Subcutaneous abdominal adipose tissue (tissue), 5 donors: Measurements from ENCODE around the gene CCDC188.

Source experiments
- H3K27ac ChIP-seq: one replicate; pipeline ENCODE4 v1.7.0; 2013; ENCODE audit warnings: low read depth, mild to moderate bottlenecking, inconsistent platforms, low read length, moderate library complexity
- H3K27me3 ChIP-seq, 5 donors: one replicate each; pipeline ENCODE4 v1.7.0; 2013; ENCODE audit warnings: low read length in 5 of 5, inconsistent platforms in 1 of 5; ENCODE audit not compliant: control insufficient read depth in 5 of 5, insufficient read depth in 4 of 5
- H3K36me3 ChIP-seq, 5 donors: one replicate each; pipeline ENCODE4 v1.7.0; 2013; ENCODE audit warnings: low read length in 5 of 5; ENCODE audit not compliant: control insufficient read depth in 5 of 5, insufficient read depth in 5 of 5
- H3K4me1 ChIP-seq, 5 donors: one replicate each; pipeline ENCODE4 v1.7.0; 2013; ENCODE audit warnings: low read length in 5 of 5, mild to moderate bottlenecking in 3 of 5, moderate library complexity in 1 of 5; ENCODE audit not compliant: control insufficient read depth in 5 of 5, insufficient read depth in 5 of 5
- H3K4me3 ChIP-seq, 5 donors: one replicate each; pipeline ENCODE4 v1.7.0; 2013; ENCODE audit warnings: low read length in 5 of 5, low read depth in 1 of 5
- H3K9ac ChIP-seq, 5 donors: one replicate each; pipeline ENCODE4 v1.7.0; 2013; ENCODE audit warnings: low read length in 5 of 5, mild to moderate bottlenecking in 4 of 5, moderate library complexity in 3 of 5
- H3K9me3 ChIP-seq, 5 donors: one replicate each; pipeline ENCODE4 v1.7.0; 2013; ENCODE audit warnings: low read length in 5 of 5; ENCODE audit not compliant: control insufficient read depth in 5 of 5
- donor health status: healthy.
- donor health status: healthy.
- donor health status: healthy.
- donor health status: healthy.
- donor health status: healthy.

The CCDC188 gene

GRCh38 chr22:20121856-20122415, 28.9 kb downstream of the CCDC188 start:
- H3K9ac ChIP-seq = no peak overlapping the region
- peaks cover 2 to 27% (median 17%) of the 10 kb centered on the region in 5 donors for H3K4me1 ChIP-seq
- peaks cover 0 to 63% (median 58%) of the 10 kb centered on the region in 5 donors for H3K36me3 ChIP-seq

GRCh38 chr22:20118300-20119020, 32.4 kb downstream of the CCDC188 start:
- H3K4me1 ChIP-seq = peaks cover 2 to 42% (median 37%) of the 10 kb centered on the region in 5 donors
- peak overlapping the region; percentile 66 to 92 (median 81) for H3K4me3 ChIP-seq
- no peaks in the 10 kb centered on the region for H3K9me3 ChIP-seq
- peaks cover 0 to 54% (median 47%) of the 10 kb centered on the region in 5 donors for H3K36me3 ChIP-seq
- peak overlapping the region in 4 of 5 donors; percentile 85 to 89 (median 86) for H3K9ac ChIP-seq
- peak overlapping the region; percentile 67 for H3K27ac ChIP-seq
- H3K27me3 ChIP-seq = no peaks in the 10 kb centered on the region

More at GRCh38 chr22:20121856-20122415, 28.9 kb downstream of the CCDC188 start:
- Histone ChIP-seq H3K4me3 (no peak overlapping the region), H3K27ac (no peak overlapping the region), H3K27me3 (no peaks in the 10 kb centered on the region), H3K9me3 (no peaks in the 10 kb centered on the region)

DNA sequence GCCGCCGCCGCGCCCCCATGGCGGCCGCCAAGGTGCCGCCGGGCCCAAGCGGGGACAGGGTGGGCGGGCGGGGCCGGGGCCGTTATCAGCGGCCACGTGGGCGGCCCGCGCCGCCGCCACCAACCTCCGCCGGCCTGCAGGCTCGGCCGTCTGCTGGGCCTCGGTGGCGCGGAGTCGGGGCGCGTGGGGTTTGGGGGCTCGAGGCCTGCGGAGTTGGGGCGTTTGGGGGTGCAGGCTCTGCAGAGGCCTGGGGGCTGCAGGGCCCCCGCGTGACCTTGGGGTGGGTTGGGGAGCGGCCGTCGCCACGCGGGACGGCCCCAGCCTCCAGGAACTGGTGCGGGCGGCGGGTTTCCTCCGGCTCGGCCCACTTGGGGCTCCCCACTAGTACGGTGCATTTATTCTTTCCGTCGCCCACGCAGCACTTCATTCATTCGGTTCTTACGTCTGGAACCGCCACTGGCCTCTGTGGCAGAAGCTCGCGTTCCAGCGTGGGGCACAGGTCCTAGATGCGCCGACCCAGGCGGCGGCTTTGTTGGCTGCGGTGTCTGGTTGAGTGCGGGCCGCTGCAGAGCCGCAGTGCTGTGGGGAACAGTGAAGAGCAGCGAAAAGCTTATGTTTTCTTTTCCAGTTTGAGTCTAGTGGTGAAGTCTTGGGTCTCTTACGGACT, 33.1 kb downstream of the CCDC188 start:
- H3K9me3 ChIP-seq = no peaks in the 10 kb centered on the region
- peak overlapping the region in 4 of 5 donors; percentile 85 to 89 (median 86) for H3K9ac ChIP-seq

DNA sequence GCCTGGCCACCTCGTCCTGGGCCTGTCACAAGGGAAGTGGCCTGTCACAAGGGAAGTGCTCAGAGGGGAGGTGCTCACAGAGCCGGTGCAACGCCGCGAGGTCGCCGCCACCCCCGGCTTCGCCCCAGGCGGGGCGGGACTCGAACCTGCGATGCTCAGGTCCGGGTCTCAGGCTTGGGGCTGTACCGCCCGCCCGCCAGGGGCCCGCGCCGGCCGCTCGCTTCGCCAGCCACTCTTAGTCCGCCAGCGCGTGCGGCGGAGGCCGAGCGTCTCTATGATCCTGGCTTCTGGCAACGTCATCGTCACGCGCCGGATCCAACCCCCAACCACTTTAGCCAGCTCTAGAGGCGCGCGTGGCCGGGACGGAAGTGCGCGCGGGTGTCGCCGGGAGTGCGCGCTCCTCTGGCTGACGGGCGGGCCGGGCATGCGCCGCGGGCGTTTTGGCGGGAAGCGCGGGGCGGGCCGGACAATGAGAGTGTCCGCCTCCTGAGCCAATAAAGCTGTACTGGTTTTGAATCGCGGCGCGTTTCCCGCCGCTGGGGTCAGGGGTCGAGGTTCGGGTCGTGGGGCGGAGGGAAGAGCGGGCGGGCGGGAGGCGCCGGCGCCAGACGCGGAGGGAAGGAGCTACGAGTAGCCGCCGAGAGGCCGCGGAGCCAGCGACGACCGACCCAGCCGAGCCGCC, 33.8 kb downstream of the CCDC188 start, which contains the start of gene TRMT2A:
Gene TRMT2A, minus strand, starts transcription at position 276 of the 682 bp plus-strand sequence. CDS start 320 bp downstream, outside the sequence.
- H3K4me3 ChIP-seq = peak within 1 kb of the TSS; percentile 66 to 92 (median 87)
- H3K4me1 ChIP-seq = peaks cover 2 to 42% (median 38%) of the 10 kb centered on the region in 5 donors
- H3K36me3 ChIP-seq = peaks cover 0 to 63% (median 54%) of the 10 kb centered on the region in 5 donors
- peak within 1 kb of the TSS; percentile 56 to 94 (median 90) for H3K9ac ChIP-seq
- no peaks in the 10 kb centered on the region for H3K27me3 ChIP-seq
- H3K27ac ChIP-seq = peak within 1 kb of the TSS; percentile 78
- no peaks in the 10 kb centered on the region for H3K9me3 ChIP-seq

More for the DNA sequence above, 33.1 kb downstream of the CCDC188 start:
- H3K4me3 ChIP-seq = peak overlapping the region; percentile 66 to 92 (median 81)
- H3K27me3 ChIP-seq = no peaks in the 10 kb centered on the region
- peaks cover 2 to 42% (median 37%) of the 10 kb centered on the region in 5 donors for H3K4me1 ChIP-seq
- H3K36me3 ChIP-seq = peaks cover 0 to 60% (median 52%) of the 10 kb centered on the region in 5 donors
- H3K27ac ChIP-seq = peak overlapping the region; percentile 67

GRCh38 chr22:20116376-20116950, 34.4 kb downstream of the CCDC188 start:
- Histone ChIP-seq H3K9ac (peak overlapping the region; percentile 56 to 94 (median 90)), H3K36me3 (peaks cover 0 to 62% (median 53%) of the 10 kb centered on the region in 5 donors), H3K27ac (peak overlapping the region; percentile 78), H3K4me3 (peak overlapping the region; percentile 59 to 92 (median 87)), H3K9me3 (no peaks in the 10 kb centered on the region), H3K4me1 (peaks cover 2 to 42% (median 38%) of the 10 kb centered on the region in 5 donors), H3K27me3 (no peaks in the 10 kb centered on the region)

- Histone ChIP-seq H3K27me3 (no peaks in the 10 kb centered on the region), H3K4me3 (peak within 1 kb of the TSS; percentile 59 to 92 (median 87)), H3K36me3 (peaks cover 0 to 66% (median 58%) of the 10 kb centered on the region in 5 donors), H3K9me3 (no peaks in the 10 kb centered on the region), H3K27ac (peak within 1 kb of the TSS; percentile 78), H3K9ac (peak within 1 kb of the TSS; percentile 56 to 94 (median 90)), H3K4me1 (peaks cover 2 to 42% (median 38%) of the 10 kb centered on the region in 5 donors)
These were observed 35.0 kb downstream of the CCDC188 start, which contains the start of gene RANBP1 for GRCh38 chr22:20115691-20116375. Gene RANBP1, plus strand, starts transcription at chr22:20116104. Its CDS starts 81 bp downstream, at chr22:20116185.

DNA sequence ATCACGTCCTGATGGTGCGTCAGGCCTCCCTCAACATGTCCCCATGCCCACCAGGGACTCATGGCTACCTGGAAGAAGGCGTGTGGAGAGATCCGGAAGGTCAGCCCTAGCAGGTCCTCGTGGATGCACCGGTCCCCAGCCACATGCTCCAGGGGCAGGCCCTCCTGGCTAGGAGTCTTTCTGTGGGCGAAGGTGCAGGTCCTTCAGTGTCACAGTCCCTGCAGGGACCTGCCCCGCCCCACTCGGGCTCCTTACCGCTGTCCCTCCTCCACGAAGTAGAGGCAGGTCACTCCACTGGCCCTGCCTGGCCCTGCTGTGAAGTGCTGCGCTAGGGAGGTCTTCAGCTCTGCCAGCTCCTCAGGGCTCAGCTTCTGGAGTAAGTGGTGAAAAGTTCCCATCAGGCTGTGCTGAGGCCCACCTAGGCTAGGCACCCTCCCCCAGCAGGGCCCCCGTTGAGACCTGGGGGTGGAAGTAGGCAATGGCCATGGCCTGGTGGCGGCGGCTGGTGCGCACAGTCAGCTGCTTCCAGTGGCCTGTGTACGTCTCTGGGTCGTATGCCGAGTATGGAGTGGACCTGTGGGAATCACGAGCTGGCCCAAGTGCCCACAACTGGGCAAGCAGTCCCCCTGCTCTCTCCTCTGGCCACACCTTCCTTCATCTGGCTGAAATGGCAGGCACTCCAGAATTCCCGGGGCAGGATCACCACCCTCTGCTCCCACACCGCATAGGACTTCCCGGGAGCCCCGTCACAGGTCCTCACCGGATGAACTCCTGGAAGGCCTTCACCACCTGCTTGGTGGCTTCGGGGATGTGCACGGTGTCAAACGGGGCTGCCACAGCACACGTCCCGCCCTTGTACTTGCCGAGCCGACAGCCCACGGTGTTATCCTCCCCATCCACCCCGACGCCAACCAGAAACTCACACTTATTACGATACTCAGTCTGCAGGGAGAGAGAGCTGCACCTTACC, 36.1 kb downstream of the CCDC188 start:
- Histone ChIP-seq H3K9ac (peak overlapping the region in 1 of 5 donors; percentile 90), H3K9me3 (no peaks in the 10 kb centered on the region), H3K27me3 (no peaks in the 10 kb centered on the region), H3K36me3 (peaks cover 0 to 66% (median 60%) of the 10 kb centered on the region in 5 donors), H3K4me3 (no peak overlapping the region), H3K4me1 (peaks cover 2 to 41% (median 32%) of the 10 kb centered on the region in 5 donors), H3K27ac (no peak overlapping the region)

DNA sequence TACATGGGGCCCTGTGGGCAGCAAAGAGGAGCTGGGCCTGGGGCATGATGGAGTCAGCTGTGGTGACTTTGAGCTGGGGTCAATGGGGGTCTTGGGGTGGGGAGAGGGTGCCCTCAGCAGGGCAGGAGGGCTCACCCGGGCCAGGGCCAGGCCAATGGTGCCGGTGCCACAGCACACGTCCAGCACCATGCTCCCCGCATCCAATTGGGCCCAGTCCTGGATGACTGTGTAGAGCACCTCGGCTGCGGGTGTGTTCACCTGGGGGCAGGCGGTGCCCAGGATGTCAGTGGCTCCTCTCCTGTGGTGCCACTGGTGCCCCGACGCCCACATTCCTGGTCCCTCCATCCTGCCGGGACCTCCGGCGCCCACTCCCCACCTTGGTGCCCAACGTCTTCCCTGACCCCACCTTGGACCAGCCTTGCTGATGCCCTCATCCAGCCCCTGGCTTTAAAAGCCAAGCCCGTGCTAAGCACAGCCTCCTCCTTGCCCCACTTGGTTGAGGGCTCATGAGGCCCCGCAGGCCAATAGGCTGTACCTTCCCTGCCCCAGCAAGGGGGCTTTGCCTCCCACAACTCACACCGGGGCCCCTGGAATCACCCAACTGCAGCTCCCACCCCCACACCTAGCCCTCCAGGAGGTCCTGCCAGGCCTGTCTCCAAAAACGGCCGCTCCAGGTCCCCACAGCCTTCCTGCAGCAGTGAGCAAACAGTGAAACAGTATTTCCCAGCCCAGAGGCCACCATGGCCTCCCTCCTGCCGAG, 37.1 kb downstream of the CCDC188 start:
- H3K4me1 ChIP-seq = peaks cover 2 to 35% (median 29%) of the 10 kb centered on the region in 5 donors
- H3K27me3 ChIP-seq = no peaks in the 10 kb centered on the region
- H3K36me3 ChIP-seq = peaks cover 0 to 70% (median 66%) of the 10 kb centered on the region in 5 donors
- H3K9ac ChIP-seq = no peak overlapping the region
- no peak overlapping the region for H3K4me3 ChIP-seq
- H3K27ac ChIP-seq = no peak overlapping the region
- H3K9me3 ChIP-seq = no peaks in the 10 kb centered on the region
